Bronchial epithelial cell (primary cell): ENCODE measurements around the gene SIPA1. TPM values are rescaled to one million over a fixed set of nuclear protein-coding genes. Genes with fewer than 3 reads are reported as not detected.
"Not testable (repeated sequence)": the region's sequence is repeated elsewhere in the genome, so short reads cannot be mapped to it uniquely, and the experiment has no call there.

ENCODE experiments used
- DNase-seq: peaks from one replicate; pipeline ENCODE4 v3.0.0-alpha.2; 2010; ENCODE audit warnings: low read depth
- FAIRE-seq: peaks from 2 replicates; lab custom pipeline; 2011; peaks lifted over from hg19 to GRCh38; lab: Jason Lieb, UNC
- H3K27me3 ChIP-seq: 2 replicates; pipeline ENCODE4 v1.5.1; 2011; ENCODE audit warnings: low read length; ENCODE audit not compliant: control insufficient read depth, insufficient read depth
- H3K36me3 ChIP-seq: 2 replicates; pipeline ENCODE4 v1.5.1; 2011; ENCODE audit warnings: low read length; ENCODE audit not compliant: control insufficient read depth, insufficient read depth
- H3K4me3 ChIP-seq: 2 replicates; pipeline ENCODE4 v1.5.1; 2011; ENCODE audit warnings: mild to moderate bottlenecking, low read depth, low read length, control low read depth
- CTCF ChIP-seq: IDR thresholded peaks from 2 replicates; pipeline ENCODE4 v1.5.1; 2011; ENCODE audit warnings: mild to moderate bottlenecking, moderate library complexity, low read length, control low read depth, inconsistent platforms; ENCODE audit not compliant: insufficient read depth, severe bottlenecking
- total RNA-seq: library from RNA; depleted of rRNA; stranded (reverse); fragments of >200 nt; gene quantifications from 2 replicates; pipeline ENCODE4 v1.2.1, GENCODE V29; 2014

Gene SIPA1
- total RNA-seq, 1 donor from 2014 or later, result 11.1 TPM

GRCh38 chr11:65655570-65656332 lies 17.9 kb downstream of the SIPA1 start:
- no peak for TF ChIP-seq CTCF
- Histone ChIP-seq H3K27me3 (no peaks in the 10 kb centered on the region), H3K4me3 (no peak overlapping the region), H3K36me3 (peaks cover 36% of the 10 kb centered on the region)
- no peak for FAIRE-seq
- DNase-seq, result no peak

DNA sequence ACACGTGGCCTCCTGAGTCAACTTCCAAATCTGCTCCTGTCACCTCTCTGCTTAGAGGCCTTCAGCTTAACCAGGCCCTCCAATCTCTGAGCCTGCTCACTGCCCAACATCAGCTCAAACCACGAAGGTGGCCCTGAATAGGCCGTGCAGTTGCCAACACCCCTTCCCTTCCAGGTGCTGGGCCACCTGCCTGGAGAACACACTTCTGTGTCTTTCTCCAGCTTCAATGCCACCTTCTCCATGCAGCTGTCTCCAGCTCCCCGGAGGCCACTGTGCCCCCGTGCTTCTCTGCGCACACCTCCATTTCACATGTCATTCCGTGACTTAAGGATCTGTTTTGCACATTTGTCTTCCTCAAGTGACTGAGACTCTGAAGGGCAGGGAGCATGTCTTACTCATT lies 19.5 kb downstream of the SIPA1 start:
- H3K36me3 ChIP-seq, result peaks cover 43% of the 10 kb centered on the region
- no peak for TF ChIP-seq CTCF
- FAIRE-seq, result peak; percentile 18

GRCh38 chr11:65658174-65659021 lies 20.5 kb downstream of the SIPA1 start:
- DNase-seq (no peak), FAIRE-seq (no peak)
- no peak overlapping the region for H3K4me3 ChIP-seq
- H3K36me3 ChIP-seq, result peaks cover 43% of the 10 kb centered on the region
- no peaks in the 10 kb centered on the region for H3K27me3 ChIP-seq
- TF ChIP-seq CTCF, result no peak

More for the DNA sequence above, 19.5 kb downstream of the SIPA1 start:
- DNase-seq, result no peak
- no peaks in the 10 kb centered on the region for H3K27me3 ChIP-seq
- H3K4me3 ChIP-seq, result no peak overlapping the region

GRCh38 chr11:65660038-65660437 lies 22.1 kb downstream of the SIPA1 start:
- TF ChIP-seq CTCF, result no peak
- DNase-seq (no peak), FAIRE-seq (no peak)
- no peaks in the 10 kb centered on the region for H3K27me3 ChIP-seq
- no peak overlapping the region for H3K4me3 ChIP-seq
- peaks cover 43% of the 10 kb centered on the region for H3K36me3 ChIP-seq

GRCh38 chr11:65660908-65661307 lies 23.0 kb downstream of the SIPA1 start:
- DNase-seq, H3K27me3 ChIP-seq, FAIRE-seq, H3K4me3 ChIP-seq: not testable (repeated sequence)
- H3K36me3 ChIP-seq, result peaks cover 39% of the 10 kb centered on the region

GRCh38 chr11:65661599-65662246 lies 23.8 kb downstream of the SIPA1 start:
- H3K27me3 ChIP-seq, result no peaks in the 10 kb centered on the region
- H3K4me3 ChIP-seq, result peak overlapping the region; percentile 74
- no peak for DNase-seq
- TF ChIP-seq CTCF, result no peak
- peaks cover 36% of the 10 kb centered on the region for H3K36me3 ChIP-seq
- no peak for FAIRE-seq
